Ishikawa (cell line): Measurements from ENCODE around the gene NOP58.

ENCODE experiments used
- CEBPB ChIP-seq: IDR thresholded peaks from 2 replicates; pipeline ENCODE4 v1.6.1; 2012
- CREB1 ChIP-seq: IDR thresholded peaks from 2 replicates; pipeline ENCODE4 v1.6.1; 2012; ENCODE audit warnings: low read depth
- EGR1 ChIP-seq: IDR thresholded peaks from 2 replicates; pipeline ENCODE4 v1.6.1; 2012
- EP300 ChIP-seq: IDR thresholded peaks from 2 replicates; pipeline ENCODE4 v1.6.1; 2012; ENCODE audit warnings: borderline replicate concordance
- FOXM1 ChIP-seq: IDR thresholded peaks from 2 replicates; pipeline ENCODE4 v1.6.1; 2012; ENCODE audit warnings: low read depth, borderline replicate concordance
- MAX ChIP-seq: IDR thresholded peaks from 2 replicates; pipeline ENCODE4 v1.6.1; 2012
- NFIC ChIP-seq: IDR thresholded peaks from 2 replicates; pipeline ENCODE4 v1.6.1; 2012
- RAD21 ChIP-seq: IDR thresholded peaks from 2 replicates; pipeline ENCODE4 v1.6.1; 2012; ENCODE audit warnings: low read depth
- REST ChIP-seq: IDR thresholded peaks from 2 replicates; pipeline ENCODE4 v1.6.1; 2012; ENCODE audit warnings: low read depth, mild to moderate bottlenecking
- TAF1 ChIP-seq: IDR thresholded peaks from 2 replicates; pipeline ENCODE4 v1.6.1; 2012; ENCODE audit warnings: low read depth, mild to moderate bottlenecking
- TCF12 ChIP-seq: IDR thresholded peaks from 2 replicates; pipeline ENCODE4 v1.6.1; 2012; ENCODE audit warnings: low read depth
- TEAD4 ChIP-seq: IDR thresholded peaks from 2 replicates; pipeline ENCODE4 v1.6.1; 2012
- USF1 ChIP-seq: IDR thresholded peaks from 2 replicates; pipeline ENCODE4 v1.6.1; 2012
- YY1 ChIP-seq: IDR thresholded peaks from 2 replicates; pipeline ENCODE4 v1.6.1; 2012; ENCODE audit warnings: low read depth
- ZBTB7A ChIP-seq: IDR thresholded peaks from 2 replicates; pipeline ENCODE4 v1.6.1; 2012; ENCODE audit warnings: low read depth

The NOP58 gene

GRCh38 chr2:202290970-202291369 lies 25.4 kb downstream of the NOP58 start:
- TF ChIP-seq EP300 = no peak
- TF ChIP-seq FOXM1 = no peak
- TF ChIP-seq TAF1 = no peak
- no peak for TF ChIP-seq MAX
- no peak for TF ChIP-seq NFIC
- TF ChIP-seq TCF12 = no peak
- TF ChIP-seq REST = no peak
- no peak for TF ChIP-seq RAD21
- TF ChIP-seq ZBTB7A = no peak
- no peak for TF ChIP-seq TEAD4
- TF ChIP-seq USF1 = no peak
- TF ChIP-seq CEBPB = no peak
- TF ChIP-seq CREB1 = no peak
- TF ChIP-seq YY1 = no peak
- no peak for TF ChIP-seq EGR1

GRCh38 chr2:202299712-202300111 lies 34.1 kb downstream of the NOP58 start:
- TF ChIP-seq TEAD4 = no peak
- TF ChIP-seq USF1 = no peak
- TF ChIP-seq MAX = no peak
- TF ChIP-seq EP300 = no peak
- no peak for TF ChIP-seq FOXM1
- no peak for TF ChIP-seq YY1
- TF ChIP-seq RAD21 = no peak
- TF ChIP-seq EGR1 = no peak
- no peak for TF ChIP-seq TAF1
- no peak for TF ChIP-seq REST
- TF ChIP-seq CREB1 = no peak
- TF ChIP-seq CEBPB = no peak
- no peak for TF ChIP-seq ZBTB7A
- TF ChIP-seq TCF12 = no peak
- no peak for TF ChIP-seq NFIC

- TF ChIP-seq EP300 = no peak
- no peak for TF ChIP-seq NFIC
- no peak for TF ChIP-seq RAD21
- no peak for TF ChIP-seq CEBPB
- TF ChIP-seq FOXM1 = no peak
- TF ChIP-seq EGR1 = no peak
- TF ChIP-seq CREB1 = no peak
- TF ChIP-seq REST = no peak
- TF ChIP-seq TAF1 = no peak
- no peak for TF ChIP-seq USF1
- no peak for TF ChIP-seq TEAD4
Measured at GRCh38 chr2:202306034-202306433, 40.5 kb downstream of the NOP58 start.

- TF ChIP-seq YY1 (no peak), TCF12 (no peak), TAF1 (no peak), REST (no peak), ZBTB7A (no peak), USF1 (no peak), EGR1 (no peak), NFIC (no peak), CEBPB (no peak), FOXM1 (no peak), MAX (no peak), CREB1 (no peak), RAD21 (no peak), TEAD4 (no peak), EP300 (no peak)
Measured at GRCh38 chr2:202307690-202308089, 42.1 kb downstream of the NOP58 start.
